COLO668 (cell line): ENCODE data around the gene NUP93.

Source experiments
- DNase-seq: peaks from one replicate; lab custom pipeline; 2025; ENCODE audit not compliant: unreplicated experiment; lab: John Stamatoyannopoulos, UW

Gene NUP93

DNA sequence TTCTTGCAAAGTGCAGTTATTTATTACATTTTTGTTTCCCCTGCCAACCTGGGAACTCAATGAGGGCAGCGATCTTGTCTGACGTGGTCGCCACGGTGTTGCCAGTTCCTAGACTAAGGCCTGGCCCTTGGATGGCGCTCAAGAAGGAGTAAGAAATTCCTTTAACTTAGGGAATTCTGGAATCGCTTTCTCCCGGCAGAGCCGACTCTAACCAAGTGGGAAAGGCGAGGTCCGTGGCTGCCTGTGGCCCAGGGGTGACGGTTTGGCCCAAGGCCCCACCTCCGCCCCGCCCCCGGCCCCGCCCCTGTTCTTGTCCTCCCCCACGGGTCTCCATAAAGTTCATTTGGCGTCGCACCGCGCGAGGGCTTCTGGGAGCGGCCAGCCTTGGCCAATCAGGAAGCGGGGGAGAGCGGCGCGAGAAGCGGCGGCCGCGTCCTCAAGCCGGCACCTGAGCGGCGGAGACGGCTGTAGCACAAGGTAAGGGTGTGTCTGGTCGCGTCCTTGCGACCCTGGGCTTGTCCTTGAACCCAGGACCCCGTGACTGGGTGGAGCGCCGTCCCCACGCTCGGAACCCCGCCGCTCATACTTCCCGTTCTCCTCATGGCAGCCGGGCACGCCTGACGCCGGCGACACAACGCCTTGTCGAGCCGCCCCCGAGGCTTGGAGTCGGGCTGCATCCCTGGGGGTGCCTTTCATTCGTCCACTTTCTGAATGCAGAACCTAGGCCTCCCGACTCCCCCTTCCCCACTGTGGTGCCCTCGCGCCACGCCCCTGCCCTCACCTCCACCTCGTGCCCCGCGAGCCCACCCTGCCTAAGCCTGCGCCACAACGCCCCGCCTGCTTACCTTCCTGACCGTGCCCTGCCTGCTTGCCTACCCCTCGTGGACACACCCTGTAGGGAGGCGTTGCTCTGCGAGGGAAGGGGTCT is at the start of gene NUP93:
Gene NUP93, plus strand, starts transcription at position 395 of the 928 bp plus-strand sequence. CDS start 18,119 bp downstream, outside the sequence.
- DNase-seq, result peak; percentile 95

DNA sequence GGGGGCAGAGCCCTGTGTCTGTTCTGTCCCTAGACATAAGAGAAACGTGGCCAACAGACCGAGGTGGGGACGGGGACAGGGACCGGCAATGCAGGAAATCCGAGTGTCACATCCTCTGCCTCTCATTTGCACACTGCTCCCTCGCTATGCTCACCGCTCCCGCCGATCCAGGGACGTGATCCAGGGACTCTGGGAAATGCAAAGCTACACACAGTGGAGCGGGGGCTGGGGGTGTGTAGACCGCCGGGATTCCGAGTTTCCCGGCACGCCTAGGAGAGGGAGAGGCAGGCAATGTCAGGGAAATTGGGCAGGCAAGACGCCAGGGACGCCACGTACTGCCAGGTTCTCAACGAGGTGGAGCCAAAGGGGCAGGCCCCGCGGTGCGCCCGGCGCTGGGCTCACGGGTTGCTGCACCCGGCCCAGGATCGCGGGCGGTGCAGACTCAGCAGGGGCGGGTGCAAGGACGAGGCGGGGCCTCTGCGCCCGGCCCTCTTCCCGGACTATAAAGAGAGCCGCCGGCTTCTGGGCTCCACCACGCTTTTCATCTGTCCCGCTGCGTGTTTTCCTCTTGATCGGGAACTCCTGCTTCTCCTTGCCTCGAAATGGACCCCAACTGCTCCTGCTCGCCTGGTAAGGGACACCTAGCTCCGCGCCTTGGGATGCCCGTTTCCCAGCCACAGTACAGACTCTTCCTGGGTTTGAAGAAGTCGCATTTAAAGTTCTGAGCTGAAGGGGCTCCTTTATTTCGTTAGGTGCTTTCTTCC is 47.8 kb upstream of the NUP93 start, which contains the start of gene MT1X:
Gene MT1X, plus strand, starts transcription at position 532 of the 764 bp plus-strand sequence. Its CDS starts 71 bp downstream, at position 603.
- DNase-seq, result peak; percentile 86

DNA sequence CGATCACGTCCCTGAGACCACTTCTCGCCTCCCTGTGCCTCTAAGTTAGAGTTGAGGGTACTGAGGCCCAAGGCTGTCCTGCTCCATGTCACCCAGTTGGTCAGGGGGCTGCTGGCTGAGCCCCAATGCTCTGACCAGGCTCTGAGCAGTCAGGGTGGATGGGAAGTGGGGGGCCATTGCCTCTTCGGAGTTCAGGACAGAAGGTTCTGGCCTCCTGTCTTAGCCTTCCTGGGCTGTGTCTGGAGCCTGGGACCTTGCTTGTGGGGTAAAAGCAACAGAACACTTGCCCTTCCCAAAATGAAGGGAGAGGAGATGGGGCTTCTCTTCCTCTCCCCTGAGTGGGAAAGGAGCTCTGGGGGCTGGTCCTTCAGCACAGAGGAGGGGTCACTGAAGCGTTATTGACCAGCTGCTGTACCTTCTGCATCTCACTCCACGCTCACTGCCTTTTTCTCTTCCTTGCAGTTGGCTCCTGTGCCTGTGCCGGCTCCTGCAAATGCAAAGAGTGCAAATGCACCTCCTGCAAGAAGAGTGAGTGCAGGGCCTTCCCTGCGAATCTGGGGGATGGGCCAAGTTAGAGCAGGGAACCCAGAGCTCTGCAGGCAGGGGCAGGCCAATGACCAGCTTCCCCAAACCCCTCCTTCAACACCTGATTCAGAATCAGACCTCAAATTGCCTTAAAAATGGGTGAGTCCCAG is 47.1 kb upstream of the NUP93 start:
- DNase-seq, result no peak

DNA sequence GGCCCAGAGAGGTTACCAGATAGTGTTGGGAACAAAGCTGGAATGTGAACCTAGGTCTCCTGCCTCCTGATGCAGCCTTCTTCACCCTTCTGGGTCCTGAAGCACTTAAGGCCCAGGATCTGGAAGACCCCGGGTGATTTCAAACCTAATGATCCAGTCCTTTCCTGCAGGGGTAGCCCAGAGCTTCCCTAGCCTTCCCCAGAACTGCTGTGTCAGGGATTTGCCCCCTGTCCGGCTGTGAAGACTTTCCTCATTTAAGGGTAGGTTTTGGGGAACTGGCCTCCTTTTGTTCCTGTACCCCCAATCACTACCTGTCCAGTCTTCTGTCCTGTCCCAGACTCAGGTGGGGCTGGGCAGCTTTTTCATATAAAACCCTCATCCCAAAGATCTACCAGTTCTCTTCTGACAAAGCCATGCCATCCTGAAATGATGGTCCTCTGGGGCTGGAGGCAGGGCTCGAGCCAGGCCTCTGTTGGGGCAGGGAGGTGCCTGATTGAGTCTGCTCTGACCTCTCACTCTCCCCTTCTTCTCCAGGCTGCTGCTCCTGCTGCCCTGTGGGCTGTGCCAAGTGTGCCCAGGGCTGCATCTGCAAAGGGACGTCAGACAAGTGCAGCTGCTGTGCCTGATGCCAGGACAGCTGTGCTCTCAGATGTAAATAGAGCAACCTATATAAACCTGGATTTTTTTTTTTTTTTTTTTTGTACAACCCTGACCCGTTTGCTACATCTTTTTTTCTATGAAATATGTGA is 46.3 kb upstream of the NUP93 start:
- no peak for DNase-seq

DNA sequence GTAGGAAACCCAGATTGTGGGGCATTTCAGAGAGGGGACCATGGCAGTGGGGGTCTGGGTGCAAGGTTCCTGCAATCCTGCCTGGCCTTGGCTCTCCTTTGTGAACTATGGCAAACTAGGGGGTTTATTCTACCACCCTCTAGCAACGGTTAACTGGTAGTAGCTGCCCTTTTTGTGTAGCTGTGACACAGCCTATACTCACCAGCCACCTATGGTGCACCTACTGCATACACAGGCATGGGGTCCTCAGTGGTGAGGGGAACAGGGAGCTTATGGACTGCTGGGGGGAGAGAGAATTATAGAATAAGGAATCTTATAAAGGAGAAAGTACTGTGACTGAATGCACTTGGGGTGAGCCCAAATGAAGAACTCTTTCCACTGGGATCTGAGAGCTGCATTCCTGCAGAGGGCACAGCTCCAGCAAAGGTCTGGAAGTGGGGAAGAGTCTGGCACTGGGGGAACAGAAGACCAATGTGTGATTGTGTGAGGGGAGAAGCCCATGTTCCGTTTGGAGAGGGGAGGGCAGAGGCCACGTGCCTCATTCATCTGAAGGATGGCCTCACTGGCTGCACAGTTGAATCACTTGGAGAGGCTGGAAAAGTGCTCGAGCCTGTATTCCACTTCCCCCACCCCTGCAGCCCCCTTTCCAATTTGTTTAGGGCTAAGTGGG is 45.5 kb upstream of the NUP93 start:
- no peak for DNase-seq

DNA sequence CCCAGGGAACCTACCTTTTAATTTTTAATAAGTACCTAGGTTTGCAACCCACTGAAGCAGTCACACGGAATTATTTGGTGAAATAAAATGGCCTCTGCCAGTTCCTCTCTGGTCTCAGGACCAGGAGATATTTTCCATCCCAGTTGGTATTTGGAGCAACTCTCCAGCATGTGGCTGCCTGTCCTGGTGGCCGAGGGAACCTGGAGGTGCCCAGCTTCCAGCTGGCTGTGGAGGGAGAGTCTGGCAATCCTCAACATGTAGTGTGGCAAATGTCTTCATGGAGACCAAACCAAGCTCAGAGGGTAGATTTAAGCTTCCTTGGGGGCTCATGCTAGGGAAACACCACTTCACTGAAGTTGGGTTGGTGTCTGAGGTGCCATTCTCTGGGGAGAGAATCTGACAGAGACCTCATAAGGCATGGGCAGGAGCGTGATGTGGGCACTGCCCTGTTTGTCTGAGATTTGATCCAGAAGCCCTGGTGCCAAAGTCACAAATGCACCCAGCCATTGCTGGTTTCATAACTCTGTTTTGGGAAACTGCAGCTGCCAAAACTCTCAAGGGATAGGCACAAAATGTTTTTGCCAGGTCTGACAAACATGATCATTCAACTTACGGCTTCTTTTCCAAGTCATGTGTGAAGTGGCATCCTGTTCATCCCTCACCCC is 44.9 kb upstream of the NUP93 start:
- no peak for DNase-seq

DNA sequence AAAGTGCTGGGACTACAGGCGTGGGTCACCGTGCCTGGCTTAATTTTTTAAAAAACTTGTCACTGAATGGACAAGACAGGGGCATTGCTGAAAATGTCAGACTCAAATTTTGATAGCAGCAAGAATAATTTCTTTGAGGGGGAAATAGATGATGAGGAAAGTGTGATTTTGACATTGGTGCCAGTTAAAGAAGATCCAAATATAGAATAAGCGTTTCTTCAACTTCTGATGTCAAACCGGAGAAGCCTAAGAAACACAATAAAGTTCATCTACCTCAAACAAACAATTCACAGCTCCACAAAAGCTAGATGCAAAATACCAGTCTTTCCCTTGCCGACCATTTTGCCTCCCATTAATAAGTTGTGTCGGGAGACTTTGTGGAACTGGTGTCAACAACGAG is 43.2 kb upstream of the NUP93 start:
- DNase-seq, result no peak

DNA sequence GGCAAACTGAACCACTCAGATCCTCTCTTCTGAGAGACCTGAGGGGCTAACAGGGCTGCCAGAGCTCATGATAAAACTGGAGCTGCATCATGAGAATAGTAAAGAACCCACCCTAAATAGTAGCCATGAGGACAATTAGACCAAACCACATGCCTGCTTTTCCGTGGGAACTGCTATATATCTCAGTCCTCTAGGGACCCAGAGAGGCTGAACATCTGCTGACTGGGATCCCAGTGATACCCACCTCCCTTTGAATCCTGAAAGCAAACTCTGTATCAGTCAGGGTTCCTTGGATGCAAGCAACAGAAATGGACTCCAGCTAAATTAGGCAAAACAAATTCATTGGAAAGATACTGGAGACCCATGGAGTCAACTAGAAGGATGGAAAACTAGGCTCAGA is 41.2 kb upstream of the NUP93 start:
- no peak for DNase-seq

DNA sequence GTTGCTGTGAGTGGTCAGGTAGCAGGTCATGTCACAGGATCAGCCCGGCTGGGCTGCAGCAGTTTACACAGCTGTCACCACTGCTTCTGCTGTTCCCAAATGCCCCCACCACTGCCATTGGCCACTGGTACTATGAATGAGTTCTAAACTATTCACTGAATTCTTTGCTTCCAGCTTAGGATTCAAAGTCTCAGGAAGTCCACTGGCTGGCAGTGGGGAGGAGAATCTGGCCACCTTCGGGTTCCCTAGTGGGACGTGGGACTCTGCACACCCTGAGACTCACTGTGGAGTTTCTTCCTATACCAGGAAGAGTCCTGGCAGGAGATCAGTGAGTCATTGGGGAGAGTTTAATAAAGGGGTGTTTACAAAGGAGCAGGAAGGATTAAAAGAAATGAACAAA is 40.8 kb upstream of the NUP93 start:
- DNase-seq, result no peak

DNA sequence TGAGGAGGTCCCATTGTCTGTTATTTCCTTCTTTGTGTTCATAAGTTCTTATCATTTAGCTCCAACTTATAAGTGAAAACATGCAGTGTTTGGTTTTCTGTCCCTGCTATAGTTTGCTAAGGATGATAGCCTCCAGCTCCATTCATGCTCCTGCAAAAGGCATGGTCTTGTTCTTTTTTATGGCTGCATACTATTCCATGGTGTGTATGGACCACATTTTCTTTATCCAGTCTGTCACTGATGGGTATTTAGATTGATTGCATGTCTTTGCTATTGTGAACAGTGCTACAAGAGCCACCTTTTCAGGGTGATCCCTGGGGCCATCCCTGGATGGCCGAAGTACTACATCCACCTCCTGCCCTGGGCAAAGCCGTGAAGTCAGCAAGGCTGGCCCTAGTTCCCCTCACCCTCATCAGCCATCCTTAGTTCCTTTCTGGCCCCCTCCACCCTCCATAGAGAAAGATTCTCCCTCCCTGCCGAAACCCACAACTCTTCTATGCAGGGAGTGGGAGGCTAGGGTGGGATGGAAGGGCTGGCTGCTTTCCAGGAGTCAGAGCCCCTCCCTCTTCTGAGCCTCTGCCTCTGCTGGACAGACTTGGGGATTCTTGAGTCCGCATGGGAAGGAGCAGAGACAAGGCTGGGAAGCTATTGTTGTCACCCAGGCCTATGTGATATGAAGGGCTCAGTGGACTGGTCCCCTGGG is 39.4 kb upstream of the NUP93 start:
- DNase-seq, result no peak

DNA sequence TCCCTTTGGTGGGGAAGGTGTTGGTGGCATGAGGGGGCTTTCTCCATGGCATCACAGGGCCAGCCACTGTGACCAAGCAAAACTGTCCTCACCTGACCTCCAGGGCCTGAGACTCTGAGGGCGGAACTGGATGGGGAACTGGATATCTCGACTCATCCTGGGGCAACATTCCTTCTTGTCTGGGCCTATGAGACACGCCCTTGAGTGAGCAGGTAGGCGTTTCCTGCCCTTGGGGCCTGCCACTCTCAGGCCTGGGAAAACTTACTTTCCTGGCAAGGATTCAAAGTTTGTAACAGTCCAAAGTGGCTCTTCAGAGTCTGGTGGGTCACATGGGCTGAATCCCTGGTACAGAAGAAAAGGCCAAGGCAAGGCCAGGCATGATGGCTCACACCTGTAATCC is 38.0 kb upstream of the NUP93 start:
- DNase-seq, result no peak

DNA sequence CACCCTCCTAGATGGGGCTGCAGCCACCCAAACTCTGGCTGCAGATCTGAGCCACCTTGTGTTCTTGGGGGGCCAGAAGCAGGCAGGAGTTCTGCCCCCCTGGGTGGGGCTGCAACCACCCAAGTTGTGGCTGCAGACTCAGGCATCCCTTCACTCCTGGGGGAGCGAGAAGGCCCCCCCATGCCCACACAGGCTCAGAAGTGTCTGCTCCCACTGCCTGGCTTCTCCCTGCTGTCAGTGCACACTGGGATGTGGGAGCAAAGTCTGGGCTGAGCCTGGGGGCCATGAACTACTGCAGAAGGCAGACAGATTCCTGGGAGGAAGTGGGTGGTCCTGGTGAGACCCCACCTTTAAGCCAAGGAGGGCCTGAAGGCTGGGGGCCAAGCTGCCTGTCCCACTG is 34.7 kb upstream of the NUP93 start:
- DNase-seq, result no peak

DNA sequence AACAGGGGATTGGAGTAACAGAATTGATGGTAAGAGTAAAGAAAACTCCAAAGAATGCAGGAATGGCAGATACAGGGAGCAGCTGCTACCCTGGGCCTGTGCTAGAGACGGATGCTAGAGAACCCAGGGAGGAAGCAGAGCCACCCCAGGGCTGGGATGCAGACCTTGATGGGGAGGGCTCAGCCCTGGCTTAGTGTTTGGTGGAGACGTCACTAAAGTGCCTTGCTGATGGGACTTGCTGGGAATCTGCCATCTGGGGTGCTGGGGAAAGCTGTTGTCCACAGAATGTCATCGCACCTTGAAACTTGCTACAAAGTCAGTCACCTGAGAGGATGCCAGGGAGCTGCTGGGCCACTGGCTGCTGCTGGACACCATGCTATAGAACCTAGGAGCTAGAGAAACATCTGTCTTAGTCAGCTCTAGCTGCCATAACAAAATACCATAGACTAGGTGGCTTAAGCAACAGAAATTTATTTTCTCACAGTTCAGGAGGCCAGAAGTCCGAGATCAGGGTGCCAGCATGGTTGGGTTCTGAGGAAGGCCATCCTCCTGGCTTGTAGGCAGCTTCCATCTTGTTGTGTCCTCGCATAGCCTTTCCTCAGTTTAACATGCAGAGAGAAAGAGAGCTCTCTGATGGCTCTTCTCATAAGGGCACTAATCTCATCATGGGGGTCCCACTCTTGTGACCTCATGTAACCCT is 32.3 kb upstream of the NUP93 start:
- no peak for DNase-seq

DNA sequence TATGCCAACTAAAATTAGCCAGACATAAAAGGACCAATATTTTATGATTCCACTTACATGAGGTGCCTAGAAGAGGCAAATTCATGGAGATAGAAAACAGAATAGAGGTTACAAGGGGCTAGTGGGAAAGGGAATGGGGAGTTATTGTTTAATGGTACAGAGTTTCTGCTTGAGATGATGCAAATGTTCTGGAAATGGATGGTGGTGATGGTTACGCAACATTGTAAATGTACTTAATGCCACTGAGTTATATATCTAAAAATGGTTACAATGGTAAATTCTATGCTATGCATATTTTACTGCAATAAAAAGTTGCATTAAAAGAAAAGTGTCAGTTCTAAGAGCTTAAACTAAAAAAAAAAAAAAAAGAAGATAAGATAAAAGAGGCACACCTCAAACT is 29.7 kb upstream of the NUP93 start:
- no peak for DNase-seq

DNA sequence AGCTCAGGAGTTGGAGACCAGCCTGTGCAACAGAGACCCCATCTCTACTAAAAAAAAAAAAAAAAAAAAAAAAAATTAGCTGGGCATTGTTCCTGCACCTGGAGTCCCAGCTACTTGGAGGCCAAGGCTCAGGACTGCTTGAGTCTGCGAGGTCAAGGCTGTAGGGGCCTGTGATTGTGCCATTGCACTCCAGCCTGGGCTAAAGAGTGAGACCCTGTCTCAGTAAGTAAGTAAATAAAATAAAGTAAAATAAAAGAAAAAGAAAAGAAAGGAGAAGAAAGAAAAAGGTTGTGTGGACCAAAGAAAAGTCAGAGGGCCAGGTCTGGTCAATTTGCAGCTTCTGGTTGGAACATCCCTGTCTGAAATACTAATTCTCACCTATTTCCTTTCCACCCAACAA is 29.3 kb upstream of the NUP93 start:
- no peak for DNase-seq

DNA sequence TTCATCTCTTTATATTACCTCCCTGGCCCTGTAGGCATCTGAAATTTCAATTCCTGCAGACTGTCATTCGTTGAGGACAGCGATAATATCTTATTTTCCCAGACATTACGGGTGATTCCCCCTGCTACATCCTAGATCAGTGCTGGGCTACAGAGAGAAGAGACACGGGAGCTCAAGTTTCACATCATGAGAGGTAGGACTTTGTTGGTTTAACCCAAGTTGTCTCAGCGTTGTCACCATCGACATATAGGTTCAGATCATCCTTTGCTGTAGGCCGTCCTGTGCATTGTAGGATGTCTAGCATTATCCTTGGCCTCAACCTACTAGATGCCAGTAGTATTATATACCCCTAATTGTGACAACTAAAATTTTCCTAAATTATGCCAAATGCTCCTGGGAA is 28.4 kb upstream of the NUP93 start:
- no peak for DNase-seq

DNA sequence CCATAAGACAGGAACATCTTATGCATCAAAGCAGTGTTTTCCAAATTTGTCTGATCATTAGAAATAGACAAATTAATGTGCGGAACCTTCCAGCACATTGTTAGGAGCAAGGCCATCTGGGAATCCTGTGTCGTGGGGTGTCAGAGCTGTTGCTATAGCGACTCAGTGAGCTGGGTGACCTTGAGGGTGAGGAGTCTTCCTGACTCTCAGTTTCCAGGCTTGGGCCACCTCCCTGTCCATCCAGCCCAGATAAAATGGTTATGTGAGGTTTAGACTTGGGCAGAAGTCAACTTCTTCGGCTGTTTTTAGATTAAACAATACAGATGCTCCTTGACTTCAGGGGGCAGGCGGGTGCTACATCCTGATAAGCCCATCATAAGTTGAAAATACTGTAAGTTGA is 27.1 kb upstream of the NUP93 start:
- no peak for DNase-seq
